WTC11 (cell line): Measurements from ENCODE around the gene SNRNP70. TPM values are rescaled to one million over a fixed set of nuclear protein-coding genes. Genes with fewer than 3 reads are reported as not detected.

Experiments used
- ATAC-seq: fragments of 200-7000 bp; cut with Tn5 transposase; 2 replicates; pipeline ENCODE4 v1.10.0; 2021; ENCODE audit warnings: mild to moderate bottlenecking, moderate library complexity
- CTCF ChIA-PET: fragments of 300-600 bp; sonication (Branson Sonifier 250); formaldehyde crosslinking; loops from one replicate; lab custom pipeline; 2021; ENCODE audit warnings: antibody characterized with exemption; lab: Charles Lee
- POLR2A ChIA-PET: fragments of 350-600 bp; sonication (Branson Sonifier 250); formaldehyde crosslinking; loops from one replicate; lab custom pipeline; 2021; ENCODE audit warnings: antibody characterized with exemption; lab: Charles Lee
- DNase-seq: peaks from one replicate; pipeline ENCODE4 v3.0.0; 2021; ENCODE audit warnings: low spot score
- H3K27ac Mint-ChIP-seq: 2 replicates; pipeline ENCODE4 v1.8.0; 2021; ENCODE audit warnings: mixed read lengths
- H3K27me3 Mint-ChIP-seq: 2 replicates; pipeline ENCODE4 v1.8.0; 2021; ENCODE audit warnings: low read depth, mild to moderate bottlenecking, moderate library complexity, mixed read lengths
- H3K36me3 Mint-ChIP-seq: 2 replicates; pipeline ENCODE4 v1.8.0; 2021; ENCODE audit warnings: mixed read lengths
- H3K4me1 Mint-ChIP-seq: 2 replicates; pipeline ENCODE4 v1.8.0; 2022; ENCODE audit warnings: mixed read lengths
- H3K4me3 Mint-ChIP-seq: 2 replicates; pipeline ENCODE4 v1.8.0; 2021; ENCODE audit warnings: mild to moderate bottlenecking, moderate library complexity, mixed read lengths
- H3K9me3 Mint-ChIP-seq: 2 replicates; pipeline ENCODE4 v1.8.0; 2021; ENCODE audit warnings: mixed read lengths
- ELF4 ChIP-seq: sonication (generic); formaldehyde crosslinking; IDR thresholded peaks from 2 replicates; pipeline ENCODE4 v1.8.1; 2022; ENCODE audit warnings: low read depth, mild to moderate bottlenecking, moderate library complexity, missing genetic modification reagents
- EMX1 ChIP-seq: fragments of 250-450 bp; sonication (Bioruptor Pico); IDR thresholded peaks from 2 replicates; pipeline ENCODE4 v1.8.0; 2021; ENCODE audit warnings: mild to moderate bottlenecking
- FOXP1 ChIP-seq: sonication (generic); formaldehyde crosslinking; IDR thresholded peaks from 2 replicates; pipeline ENCODE4 v1.8.0; 2022; ENCODE audit warnings: missing genetic modification reagents, mild to moderate bottlenecking, moderate library complexity, borderline replicate concordance
- KAT7 ChIP-seq: sonication (generic); formaldehyde crosslinking; IDR thresholded peaks from 2 replicates; pipeline ENCODE4 v1.8.1; 2023; ENCODE audit warnings: missing genetic modification reagents, mild to moderate bottlenecking, borderline replicate concordance
- total RNA-seq: library from RNA; stranded (reverse); gene quantifications from 3 replicates; pipeline ENCODE4 v1.2.3, GENCODE V29; 2021
- TF ChIP-seq, protein P1 (sequence below): fragments of 250-450 bp; sonication (Bioruptor Pico); IDR thresholded peaks from 2 replicates; pipeline ENCODE4 v2.1.2; 2022; ENCODE audit warnings: mild to moderate bottlenecking, moderate library complexity
- TF ChIP-seq, protein P2 (sequence below): sonication (generic); formaldehyde crosslinking; IDR thresholded peaks from 2 replicates; pipeline ENCODE4 v1.8.0; 2022; ENCODE audit warnings: mild to moderate bottlenecking, missing genetic modification reagents
- TF ChIP-seq, protein P3 (sequence below): sonication (generic); formaldehyde crosslinking; IDR thresholded peaks from 2 replicates; pipeline ENCODE4 v1.8.1; 2022; ENCODE audit warnings: mild to moderate bottlenecking, missing genetic modification reagents, moderate library complexity, borderline replicate concordance
- TF ChIP-seq, protein P4 (sequence below): sonication (generic); formaldehyde crosslinking; IDR thresholded peaks from 2 replicates; pipeline ENCODE4 v1.8.1; 2022; ENCODE audit warnings: mild to moderate bottlenecking, moderate library complexity, missing genetic modification reagents
- TF ChIP-seq, protein P5 (sequence below): fragments of 250-450 bp; sonication (Bioruptor Pico); IDR thresholded peaks from 2 replicates; pipeline ENCODE4 v1.9.0; 2021; ENCODE audit warnings: mild to moderate bottlenecking
- TF ChIP-seq, protein P6 (sequence below): sonication (generic); formaldehyde crosslinking; conservative IDR thresholded peaks from 2 replicates; pipeline ENCODE4 v1.8.1; 2023; ENCODE audit warnings: mild to moderate bottlenecking, low read depth, missing genetic modification reagents, moderate library complexity
- TF ChIP-seq, protein P7 (sequence below): sonication (generic); formaldehyde crosslinking; IDR thresholded peaks from 2 replicates; pipeline ENCODE4 v1.8.0; 2023; ENCODE audit warnings: mild to moderate bottlenecking, missing genetic modification reagents
- TF ChIP-seq, protein P8 (sequence below): sonication (generic); formaldehyde crosslinking; IDR thresholded peaks from 2 replicates; pipeline ENCODE4 v1.8.0; 2022; ENCODE audit warnings: missing genetic modification reagents

Gene SNRNP70
- total RNA-seq, 1 experiment from 2014 or later: 266 TPM

DNA sequence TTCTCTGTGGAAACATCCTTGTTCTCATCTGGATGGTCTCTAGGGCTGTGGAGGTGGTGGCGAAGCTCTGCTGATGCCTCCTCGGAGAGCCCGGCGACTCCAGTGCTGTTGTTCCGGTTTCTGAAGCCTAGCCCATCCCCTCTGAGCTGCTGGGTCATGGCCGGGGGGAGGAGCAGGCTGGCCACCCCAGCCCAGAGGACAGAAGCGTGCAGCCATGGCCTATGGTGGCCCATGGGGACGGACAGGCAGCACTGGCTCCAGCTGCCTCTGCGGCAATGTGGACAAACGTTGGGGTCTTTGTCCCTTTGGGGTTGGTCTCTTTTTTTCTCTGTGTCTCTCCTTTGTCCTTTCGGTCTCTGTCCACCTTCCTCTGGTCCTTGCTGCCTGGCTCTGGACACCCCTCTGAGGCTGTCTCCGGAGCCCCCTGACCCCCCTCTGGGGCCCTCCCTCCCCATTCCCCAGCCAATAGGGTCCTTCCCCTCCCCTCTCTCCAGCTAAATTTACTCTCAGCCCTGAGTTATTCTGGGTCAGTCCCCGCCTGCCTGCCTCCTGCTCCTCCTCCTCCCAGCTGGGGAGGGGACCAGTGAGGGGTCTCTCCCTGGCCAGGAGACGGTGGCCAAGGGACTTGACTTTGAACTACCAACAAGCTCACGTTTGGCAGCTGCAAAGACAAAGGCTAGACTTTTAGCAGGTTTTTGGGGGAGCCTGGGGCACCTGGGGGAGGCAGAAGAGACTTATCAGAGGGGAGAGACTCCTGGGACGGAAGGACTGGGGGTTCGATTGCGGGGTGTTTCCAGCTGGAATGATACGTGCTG, 70.0 kb downstream of the SNRNP70 start, which contains the start of gene HRC (continued):
- TF ChIP-seq, protein P1, sequence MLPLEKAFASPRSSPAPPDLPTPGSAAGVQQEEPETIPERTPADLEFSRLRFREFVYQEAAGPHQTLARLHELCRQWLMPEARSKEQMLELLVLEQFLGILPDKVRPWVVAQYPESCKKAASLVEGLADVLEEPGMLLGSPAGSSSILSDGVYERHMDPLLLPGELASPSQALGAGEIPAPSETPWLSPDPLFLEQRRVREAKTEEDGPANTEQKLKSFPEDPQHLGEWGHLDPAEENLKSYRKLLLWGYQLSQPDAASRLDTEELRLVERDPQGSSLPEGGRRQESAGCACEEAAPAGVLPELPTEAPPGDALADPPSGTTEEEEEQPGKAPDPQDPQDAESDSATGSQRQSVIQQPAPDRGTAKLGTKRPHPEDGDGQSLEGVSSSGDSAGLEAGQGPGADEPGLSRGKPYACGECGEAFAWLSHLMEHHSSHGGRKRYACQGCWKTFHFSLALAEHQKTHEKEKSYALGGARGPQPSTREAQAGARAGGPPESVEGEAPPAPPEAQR: no peak
- TF ChIP-seq, protein P2, sequence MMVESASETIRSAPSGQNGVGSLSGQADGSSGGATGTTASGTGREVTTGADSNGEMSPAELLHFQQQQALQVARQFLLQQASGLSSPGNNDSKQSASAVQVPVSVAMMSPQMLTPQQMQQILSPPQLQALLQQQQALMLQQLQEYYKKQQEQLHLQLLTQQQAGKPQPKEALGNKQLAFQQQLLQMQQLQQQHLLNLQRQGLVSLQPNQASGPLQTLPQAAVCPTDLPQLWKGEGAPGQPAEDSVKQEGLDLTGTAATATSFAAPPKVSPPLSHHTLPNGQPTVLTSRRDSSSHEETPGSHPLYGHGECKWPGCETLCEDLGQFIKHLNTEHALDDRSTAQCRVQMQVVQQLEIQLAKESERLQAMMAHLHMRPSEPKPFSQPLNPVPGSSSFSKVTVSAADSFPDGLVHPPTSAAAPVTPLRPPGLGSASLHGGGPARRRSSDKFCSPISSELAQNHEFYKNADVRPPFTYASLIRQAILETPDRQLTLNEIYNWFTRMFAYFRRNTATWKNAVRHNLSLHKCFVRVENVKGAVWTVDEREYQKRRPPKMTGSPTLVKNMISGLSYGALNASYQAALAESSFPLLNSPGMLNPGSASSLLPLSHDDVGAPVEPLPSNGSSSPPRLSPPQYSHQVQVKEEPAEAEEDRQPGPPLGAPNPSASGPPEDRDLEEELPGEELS (CRISPR knock-in tag): no peak
- TF ChIP-seq, protein P3, sequence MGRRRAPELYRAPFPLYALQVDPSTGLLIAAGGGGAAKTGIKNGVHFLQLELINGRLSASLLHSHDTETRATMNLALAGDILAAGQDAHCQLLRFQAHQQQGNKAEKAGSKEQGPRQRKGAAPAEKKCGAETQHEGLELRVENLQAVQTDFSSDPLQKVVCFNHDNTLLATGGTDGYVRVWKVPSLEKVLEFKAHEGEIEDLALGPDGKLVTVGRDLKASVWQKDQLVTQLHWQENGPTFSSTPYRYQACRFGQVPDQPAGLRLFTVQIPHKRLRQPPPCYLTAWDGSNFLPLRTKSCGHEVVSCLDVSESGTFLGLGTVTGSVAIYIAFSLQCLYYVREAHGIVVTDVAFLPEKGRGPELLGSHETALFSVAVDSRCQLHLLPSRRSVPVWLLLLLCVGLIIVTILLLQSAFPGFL: no peak
- TF ChIP-seq, protein P4, sequence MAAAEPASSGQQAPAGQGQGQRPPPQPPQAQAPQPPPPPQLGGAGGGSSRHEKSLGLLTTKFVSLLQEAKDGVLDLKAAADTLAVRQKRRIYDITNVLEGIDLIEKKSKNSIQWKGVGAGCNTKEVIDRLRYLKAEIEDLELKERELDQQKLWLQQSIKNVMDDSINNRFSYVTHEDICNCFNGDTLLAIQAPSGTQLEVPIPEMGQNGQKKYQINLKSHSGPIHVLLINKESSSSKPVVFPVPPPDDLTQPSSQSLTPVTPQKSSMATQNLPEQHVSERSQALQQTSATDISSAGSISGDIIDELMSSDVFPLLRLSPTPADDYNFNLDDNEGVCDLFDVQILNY (CRISPR knock-in tag): no peak

DNA sequence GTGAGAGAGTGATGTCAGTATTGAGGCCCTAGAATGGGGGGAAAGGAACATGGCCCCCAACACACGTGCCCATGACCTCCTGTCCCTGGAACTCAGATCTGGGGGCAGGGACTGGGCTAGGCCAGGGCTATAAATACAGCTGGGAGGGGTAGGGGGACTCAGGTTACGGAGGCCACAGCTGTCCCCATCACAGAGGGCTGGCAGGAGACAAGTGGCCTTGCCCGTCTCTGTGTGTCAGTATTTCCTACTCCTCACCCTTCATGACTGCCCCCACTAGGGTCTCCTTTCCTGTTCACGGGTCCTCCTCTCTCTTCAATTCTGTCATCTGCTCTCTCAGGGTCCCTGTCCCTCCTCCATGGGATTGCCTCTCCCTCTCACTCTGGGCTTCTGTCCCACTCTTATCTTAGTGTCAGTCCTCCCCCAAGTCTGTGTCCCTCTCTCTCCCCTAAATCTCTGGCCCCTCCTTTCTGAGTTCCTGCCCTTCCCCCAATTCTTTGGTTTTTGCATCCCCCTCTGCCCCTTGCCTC, 70.6 kb downstream of the SNRNP70 start:
- POLR2A ChIA-PET: interaction anchor here (0.6 kb wide), 2 partner anchors 231 to 347 kb away, joined by 3 to 6 read pairs; no protein-coding TSS in a partner anchor
- no peak for ATAC-seq
- H3K27ac Mint-ChIP-seq: no peak overlapping the region; the same call in 1 of the 2 replicates

DNA sequence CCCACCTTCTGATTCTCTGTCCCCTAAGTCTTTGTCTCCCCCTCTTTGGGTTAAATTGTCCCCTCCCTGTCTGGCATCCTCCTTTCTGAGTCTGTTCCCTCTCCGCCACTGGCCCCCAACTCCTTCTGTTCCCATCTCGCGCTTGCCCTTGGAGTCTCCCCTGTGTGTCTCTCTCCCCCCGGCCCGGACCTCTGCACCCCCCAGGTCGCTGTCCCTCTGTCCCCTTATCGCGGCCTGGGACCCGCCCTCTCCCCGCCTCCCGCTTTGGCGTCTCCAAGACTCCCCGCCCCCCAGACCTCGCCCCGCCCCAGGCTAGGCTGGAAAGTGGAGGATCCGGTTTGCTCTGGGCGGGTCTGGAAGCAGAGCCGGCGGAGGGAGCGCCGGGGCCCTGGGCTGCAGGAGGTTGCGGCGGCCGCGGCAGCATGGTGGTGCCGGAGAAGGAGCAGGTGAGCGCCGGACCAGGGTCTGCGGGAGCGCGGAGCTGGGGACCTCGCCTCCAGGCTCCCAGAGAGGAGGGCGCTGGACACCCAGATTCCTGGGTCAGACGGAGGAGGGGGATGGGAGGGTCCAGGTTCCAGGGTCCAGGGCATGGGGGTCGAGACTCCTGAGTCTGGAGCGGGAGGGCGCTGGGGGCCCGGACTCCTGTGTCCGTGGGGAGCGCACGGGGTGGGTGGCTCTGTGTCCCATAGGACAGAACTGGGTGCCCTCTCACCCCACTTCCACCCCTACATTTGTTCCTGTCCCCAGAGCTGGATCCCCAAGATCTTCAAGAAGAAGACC, 72.4 kb downstream of the SNRNP70 start, which contains the start of gene TRPM4:
Gene TRPM4, plus strand, starts transcription at position 348 of the 780 bp plus-strand sequence. Its CDS starts 75 bp downstream, at position 423.
- ChIA-PET CTCF (interaction anchor here (1.0 to 3.6 kb wide), 3 partner anchors 11 to 53 kb away, joined by 3 to 24 read pairs (median 8); no protein-coding TSS in a partner anchor), POLR2A (interaction anchor here (0.7 kb wide), 1 partner anchor 8 kb away, joined by 3 read pairs; no protein-coding TSS in a partner anchor)
- Mint-ChIP-seq H3K4me1 (peaks cover 27% of the 10 kb centered on the region), H3K27me3 (peaks cover 58% of the 10 kb centered on the region), H3K9me3 (peaks cover 14% of the 10 kb centered on the region), H3K27ac (peak within 1 kb of the TSS; percentile 34; the same call in 1 of the 2 replicates), H3K36me3 (peaks cover 9% of the 10 kb centered on the region; the same call in 1 of the 2 replicates), H3K4me3 (peak within 1 kb of the TSS; percentile 73)
- peak; percentile 97 for DNase-seq
- peak; percentile 96 for ATAC-seq
- TF ChIP-seq, protein P5, sequence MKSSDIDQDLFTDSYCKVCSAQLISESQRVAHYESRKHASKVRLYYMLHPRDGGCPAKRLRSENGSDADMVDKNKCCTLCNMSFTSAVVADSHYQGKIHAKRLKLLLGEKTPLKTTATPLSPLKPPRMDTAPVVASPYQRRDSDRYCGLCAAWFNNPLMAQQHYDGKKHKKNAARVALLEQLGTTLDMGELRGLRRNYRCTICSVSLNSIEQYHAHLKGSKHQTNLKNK: no peak
- TF ChIP-seq, protein P6, sequence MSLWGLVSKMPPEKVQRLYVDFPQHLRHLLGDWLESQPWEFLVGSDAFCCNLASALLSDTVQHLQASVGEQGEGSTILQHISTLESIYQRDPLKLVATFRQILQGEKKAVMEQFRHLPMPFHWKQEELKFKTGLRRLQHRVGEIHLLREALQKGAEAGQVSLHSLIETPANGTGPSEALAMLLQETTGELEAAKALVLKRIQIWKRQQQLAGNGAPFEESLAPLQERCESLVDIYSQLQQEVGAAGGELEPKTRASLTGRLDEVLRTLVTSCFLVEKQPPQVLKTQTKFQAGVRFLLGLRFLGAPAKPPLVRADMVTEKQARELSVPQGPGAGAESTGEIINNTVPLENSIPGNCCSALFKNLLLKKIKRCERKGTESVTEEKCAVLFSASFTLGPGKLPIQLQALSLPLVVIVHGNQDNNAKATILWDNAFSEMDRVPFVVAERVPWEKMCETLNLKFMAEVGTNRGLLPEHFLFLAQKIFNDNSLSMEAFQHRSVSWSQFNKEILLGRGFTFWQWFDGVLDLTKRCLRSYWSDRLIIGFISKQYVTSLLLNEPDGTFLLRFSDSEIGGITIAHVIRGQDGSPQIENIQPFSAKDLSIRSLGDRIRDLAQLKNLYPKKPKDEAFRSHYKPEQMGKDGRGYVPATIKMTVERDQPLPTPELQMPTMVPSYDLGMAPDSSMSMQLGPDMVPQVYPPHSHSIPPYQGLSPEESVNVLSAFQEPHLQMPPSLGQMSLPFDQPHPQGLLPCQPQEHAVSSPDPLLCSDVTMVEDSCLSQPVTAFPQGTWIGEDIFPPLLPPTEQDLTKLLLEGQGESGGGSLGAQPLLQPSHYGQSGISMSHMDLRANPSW (CRISPR knock-in tag): no peak
- TF ChIP-seq FOXP1 (CRISPR knock-in tag) (no peak), KAT7 (CRISPR knock-in tag) (no peak), ELF4 (CRISPR knock-in tag) (no peak)
- TF ChIP-seq, protein P7, sequence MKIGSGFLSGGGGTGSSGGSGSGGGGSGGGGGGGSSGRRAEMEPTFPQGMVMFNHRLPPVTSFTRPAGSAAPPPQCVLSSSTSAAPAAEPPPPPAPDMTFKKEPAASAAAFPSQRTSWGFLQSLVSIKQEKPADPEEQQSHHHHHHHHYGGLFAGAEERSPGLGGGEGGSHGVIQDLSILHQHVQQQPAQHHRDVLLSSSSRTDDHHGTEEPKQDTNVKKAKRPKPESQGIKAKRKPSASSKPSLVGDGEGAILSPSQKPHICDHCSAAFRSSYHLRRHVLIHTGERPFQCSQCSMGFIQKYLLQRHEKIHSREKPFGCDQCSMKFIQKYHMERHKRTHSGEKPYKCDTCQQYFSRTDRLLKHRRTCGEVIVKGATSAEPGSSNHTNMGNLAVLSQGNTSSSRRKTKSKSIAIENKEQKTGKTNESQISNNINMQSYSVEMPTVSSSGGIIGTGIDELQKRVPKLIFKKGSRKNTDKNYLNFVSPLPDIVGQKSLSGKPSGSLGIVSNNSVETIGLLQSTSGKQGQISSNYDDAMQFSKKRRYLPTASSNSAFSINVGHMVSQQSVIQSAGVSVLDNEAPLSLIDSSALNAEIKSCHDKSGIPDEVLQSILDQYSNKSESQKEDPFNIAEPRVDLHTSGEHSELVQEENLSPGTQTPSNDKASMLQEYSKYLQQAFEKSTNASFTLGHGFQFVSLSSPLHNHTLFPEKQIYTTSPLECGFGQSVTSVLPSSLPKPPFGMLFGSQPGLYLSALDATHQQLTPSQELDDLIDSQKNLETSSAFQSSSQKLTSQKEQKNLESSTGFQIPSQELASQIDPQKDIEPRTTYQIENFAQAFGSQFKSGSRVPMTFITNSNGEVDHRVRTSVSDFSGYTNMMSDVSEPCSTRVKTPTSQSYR (CRISPR knock-in tag): 0 out of 2 replicates have a peak, but pooled peaks have one; percentile 57
- TF ChIP-seq, protein P8, sequence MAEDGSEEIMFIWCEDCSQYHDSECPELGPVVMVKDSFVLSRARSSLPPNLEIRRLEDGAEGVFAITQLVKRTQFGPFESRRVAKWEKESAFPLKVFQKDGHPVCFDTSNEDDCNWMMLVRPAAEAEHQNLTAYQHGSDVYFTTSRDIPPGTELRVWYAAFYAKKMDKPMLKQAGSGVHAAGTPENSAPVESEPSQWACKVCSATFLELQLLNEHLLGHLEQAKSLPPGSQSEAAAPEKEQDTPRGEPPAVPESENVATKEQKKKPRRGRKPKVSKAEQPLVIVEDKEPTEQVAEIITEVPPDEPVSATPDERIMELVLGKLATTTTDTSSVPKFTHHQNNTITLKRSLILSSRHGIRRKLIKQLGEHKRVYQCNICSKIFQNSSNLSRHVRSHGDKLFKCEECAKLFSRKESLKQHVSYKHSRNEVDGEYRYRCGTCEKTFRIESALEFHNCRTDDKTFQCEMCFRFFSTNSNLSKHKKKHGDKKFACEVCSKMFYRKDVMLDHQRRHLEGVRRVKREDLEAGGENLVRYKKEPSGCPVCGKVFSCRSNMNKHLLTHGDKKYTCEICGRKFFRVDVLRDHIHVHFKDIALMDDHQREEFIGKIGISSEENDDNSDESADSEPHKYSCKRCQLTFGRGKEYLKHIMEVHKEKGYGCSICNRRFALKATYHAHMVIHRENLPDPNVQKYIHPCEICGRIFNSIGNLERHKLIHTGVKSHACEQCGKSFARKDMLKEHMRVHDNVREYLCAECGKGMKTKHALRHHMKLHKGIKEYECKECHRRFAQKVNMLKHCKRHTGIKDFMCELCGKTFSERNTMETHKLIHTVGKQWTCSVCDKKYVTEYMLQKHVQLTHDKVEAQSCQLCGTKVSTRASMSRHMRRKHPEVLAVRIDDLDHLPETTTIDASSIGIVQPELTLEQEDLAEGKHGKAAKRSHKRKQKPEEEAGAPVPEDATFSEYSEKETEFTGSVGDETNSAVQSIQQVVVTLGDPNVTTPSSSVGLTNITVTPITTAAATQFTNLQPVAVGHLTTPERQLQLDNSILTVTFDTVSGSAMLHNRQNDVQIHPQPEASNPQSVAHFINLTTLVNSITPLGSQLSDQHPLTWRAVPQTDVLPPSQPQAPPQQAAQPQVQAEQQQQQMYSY (CRISPR knock-in tag): peak; percentile 45

More for the DNA sequence above, 70.6 kb downstream of the SNRNP70 start:
- Mint-ChIP-seq H3K4me1 (peaks cover 32% of the 10 kb centered on the region), H3K27me3 (peaks cover 76% of the 10 kb centered on the region), H3K4me3 (peak overlapping the region; percentile 51), H3K9me3 (peaks cover 14% of the 10 kb centered on the region), H3K36me3 (peaks cover 9% of the 10 kb centered on the region; the same call in 1 of the 2 replicates)
- TF ChIP-seq EMX1 (CRISPR knock-in tag): no peak
- DNase-seq: no peak
- CTCF ChIA-PET: interaction anchor here (0.6 to 1.9 kb wide), 10 partner anchors 9 to 69 kb away, joined by 3 to 12 read pairs (median 4); partner anchors contain the start of gene LIN7B
